K562 (cell line): ENCODE results near the gene SLC1A5. TPM values are rescaled to one million over a fixed set of nuclear protein-coding genes. Genes with fewer than 3 reads are reported as not detected.
A peak's percentile ranks its signal among the peaks of the same experiment; 100 is the strongest.

Experiments
- ATAC-seq: fragments of 200-7000 bp; cut with Tn5 transposase; 3 replicates; pipeline ENCODE4 v1.9.1; 2020; ENCODE audit warnings: moderate library complexity
- BruUV-seq: library from RNA; stranded (reverse); fragments of 400-500 nt; replicated peaks from 2 replicates; lab custom pipeline; 2021; lab: Mats Ljungman, UMichigan
- CTCF ChIA-PET: fragments of 300-600 bp; formaldehyde crosslinking; extraction: SDS; loops from one replicate; lab custom pipeline; 2021; ENCODE audit warnings: low intra/inter-chr PET ratio; lab: Yijun Ruan, JAX
- POLR2A ChIA-PET: fragments of 300-600, 350-650 bp; sonication (Branson Sonifier 250); formaldehyde crosslinking; extraction: SDS; loops from one replicate; lab custom pipeline; 2021; ENCODE audit warnings: antibody characterized with exemption, inconsistent platforms; lab: Yijun Ruan, JAX
- DNase-seq, 4 experiments: peaks; one replicate each; pipeline versions ENCODE4 v3.0.0 to v3.0.0-alpha.2; 2011 to 2018; ENCODE audit warnings: low spot score in 3 of 4, mixed read lengths in 3 of 4; ENCODE audit errors: extremely low read depth in 1 of 4
- FAIRE-seq: peaks from 2 replicates; lab custom pipeline; 2011; peaks lifted over from hg19 to GRCh38; lab: Jason Lieb, UNC
- H2AFZ ChIP-seq: 2 replicates; pipeline ENCODE4 v1.6.0; 2011; ENCODE audit warnings: low read depth, low read length, control low read depth, inconsistent platforms
- H3K27ac ChIP-seq: fragments of 200-600 bp; 3 replicates; pipeline ENCODE4 v1.8.0; 2011; ENCODE audit warnings: low read depth, mild to moderate bottlenecking, control low read depth, inconsistent platforms, low read length, moderate library complexity, mixed read lengths; ENCODE audit errors: extremely low read depth
- H3K27me3 ChIP-seq, 2 experiments: fragments of 300-600 bp in 1 of 2; 2 replicates in 1 of 2; 3 replicates in 1 of 2; pipeline versions ENCODE4 v1.6.0 to v1.8.0; 2011; ENCODE audit warnings: inconsistent platforms in 2 of 2, low read length in 2 of 2, mild to moderate bottlenecking in 1 of 2, mixed read lengths in 1 of 2, moderate library complexity in 1 of 2; ENCODE audit not compliant: control insufficient read depth in 2 of 2, insufficient read depth in 2 of 2
- H3K36me3 ChIP-seq: fragments of 300-600 bp; 3 replicates; pipeline ENCODE4 v1.8.0; 2011; ENCODE audit warnings: mild to moderate bottlenecking, low read length, inconsistent platforms; ENCODE audit not compliant: control insufficient read depth, insufficient read depth
- H3K4me1 ChIP-seq, 2 experiments: fragments of 200-600 bp in 1 of 2; replicated peaks in 1 of 2; 2 replicates in 1 of 2; 3 replicates in 1 of 2; pipeline versions ENCODE4 v1.5.1 to v1.8.0; 2011; ENCODE audit warnings: inconsistent platforms in 2 of 2, low read length in 2 of 2, mild to moderate bottlenecking in 1 of 2, mixed read lengths in 1 of 2, moderate library complexity in 1 of 2; ENCODE audit not compliant: control insufficient read depth in 2 of 2, insufficient read depth in 2 of 2
- H3K4me2 ChIP-seq: 2 replicates; pipeline ENCODE4 v1.6.1; 2011; ENCODE audit warnings: low read length, control low read depth, inconsistent platforms, mixed read lengths; ENCODE audit not compliant: insufficient read depth
- H3K4me3 ChIP-seq: fragments of 200-600 bp; sonication (generic), shearing (Covaris generic); 2 replicates; pipeline ENCODE4 v1.5.1; 2016; ENCODE audit warnings: control low read depth, inconsistent platforms
- H3K79me2 ChIP-seq: fragments of 200-600 bp; 3 replicates; pipeline ENCODE4 v1.8.0; 2011; ENCODE audit warnings: low read length, inconsistent platforms; ENCODE audit not compliant: control insufficient read depth, insufficient read depth
- H3K9ac ChIP-seq, 2 experiments: 2 replicates each; pipeline versions ENCODE4 v1.6.0 to v1.6.1; 2011; ENCODE audit warnings: low read depth in 2 of 2, low read length in 2 of 2, control low read depth in 1 of 2, inconsistent platforms in 1 of 2, mild to moderate bottlenecking in 1 of 2, mixed read lengths in 1 of 2; ENCODE audit not compliant: insufficient read depth in 1 of 2
- H3K9me1 ChIP-seq: one replicate; pipeline ENCODE4 v1.6.0; 2011; ENCODE audit warnings: inconsistent platforms, mild to moderate bottlenecking, low read length, moderate library complexity; ENCODE audit not compliant: control insufficient read depth, insufficient read depth
- H3K9me3 ChIP-seq: replicated peaks from 2 replicates; pipeline ENCODE4 v1.5.1; 2011; ENCODE audit warnings: low read depth, low read length, inconsistent platforms; ENCODE audit not compliant: control insufficient read depth, insufficient read depth
- H4K20me1 ChIP-seq: replicated peaks from 2 replicates; pipeline ENCODE4 v1.6.1; 2011; ENCODE audit warnings: low read length, inconsistent platforms, mixed read lengths; ENCODE audit not compliant: control insufficient read depth, insufficient read depth
- MAZ ChIP-seq, 2 experiments: fragments of 450-650 bp in 1 of 2; sonication (generic) in 1 of 2; formaldehyde crosslinking; IDR thresholded peaks in 1 of 2; conservative IDR thresholded peaks in 1 of 2; 2 replicates each; pipeline versions ENCODE4 v1.4.0 to v1.5.0; 2020; ENCODE audit warnings: mild to moderate bottlenecking in 1 of 2, missing genetic modification reagents in 1 of 2
- SNRNP70 ChIP-seq: fragments of 200-400 bp; formaldehyde crosslinking; optimal IDR thresholded peaks from 2 replicates; pipeline ENCODE3; 2017; ENCODE audit warnings: low read depth, low read length
- TCF3 ChIP-seq: sonication (generic); formaldehyde crosslinking; IDR thresholded peaks from 2 replicates; pipeline ENCODE4 v1.4.0; 2020; ENCODE audit warnings: mild to moderate bottlenecking, missing genetic modification reagents
- TSC22D4 ChIP-seq: fragments of 450-650 bp; IDR thresholded peaks from 2 replicates; pipeline ENCODE4 v1.6.1; 2016; ENCODE audit warnings: missing genetic modification characterization, missing biosample characterization, control low read depth
- ZC3H8 ChIP-seq: fragments of 450-650 bp; IDR thresholded peaks from 2 replicates; pipeline ENCODE4 v1.6.1; 2017
- ZNF431 ChIP-seq: sonication (generic); formaldehyde crosslinking; IDR thresholded peaks from 2 replicates; pipeline ENCODE4 v1.8.0; 2022; ENCODE audit warnings: mild to moderate bottlenecking, missing genetic modification reagents
- ZNF75A ChIP-seq: fragments of 450-650 bp; formaldehyde crosslinking; IDR thresholded peaks from 2 replicates; pipeline ENCODE4 v1.4.0; 2020; ENCODE audit warnings: mild to moderate bottlenecking
- WGBS: fragments of 100-300 bp; shearing (Covaris generic); methylation state at CpG from one replicate; pipeline ENCODE4 v1.1.6; 2016; ENCODE audit warnings: low coverage, mixed read lengths; ENCODE audit not compliant: insufficient coverage; ENCODE audit errors: missing lambda C conversion rate; 5-methylcytosine and 5-hydroxymethylcytosine counted together
- in situ Hi-C: fragments of 300-500 bp; cut with MboI; formaldehyde crosslinking; loops from 4 replicates; pipeline ENCODE4 v1.15.0; 2018; ENCODE audit warnings: inconsistent platforms, mixed read lengths
- intact Hi-C: fragments of 100-400 bp; cut with micrococcal nuclease; formaldehyde crosslinking; loops from 2 replicates; pipeline ENCODE4 v1.14.2; 2022
- polyA plus RNA-seq, 8 experiments: library from polyadenylated mRNA; depleted of rRNA in 4 of 8; stranded (reverse) in 5 of 8; unstranded in 3 of 8; fragments of >200 nt; fragmentation: Nextera tagmentation in 2 of 8; fragmentation: Illumina TruSeq in 1 of 8; extraction: Ambion mirVana in 2 of 8; extraction: Trizol in 1 of 8; gene quantifications; 2 replicates each; pipeline versions ENCODE4 v1.2.1 to v1.2.3, GENCODE V29; 2011 to 2014; ENCODE audit warnings: inconsistent platforms in 1 of 8, missing spikeins in 1 of 8
- total RNA-seq, 7 experiments: library from RNA; depleted of rRNA in 6 of 7; stranded (reverse); fragments of >200 nt in 6 of 7; fragmentation: Illumina TruSeq in 2 of 7; extraction: Trizol in 2 of 7; gene quantifications; 2 replicates each; pipeline versions ENCODE4 v1.2.1 to v1.2.3, GENCODE V29; 2011 to 2021; ENCODE audit warnings: low replicate concordance in 1 of 7
- TF ChIP-seq, protein P1 (sequence below): sonication (generic); formaldehyde crosslinking; IDR thresholded peaks from 2 replicates; pipeline ENCODE4 v1.8.0; 2022; ENCODE audit warnings: missing genetic modification reagents, mild to moderate bottlenecking, moderate library complexity, borderline replicate concordance
- TF ChIP-seq, protein P2 (sequence below): fragments of 250-450 bp; sonication (Bioruptor Pico); IDR thresholded peaks from 2 replicates; pipeline ENCODE4 v1.4.0; 2020
- TF ChIP-seq, protein P3 (sequence below): sonication (generic); formaldehyde crosslinking; IDR thresholded peaks from 2 replicates; pipeline ENCODE4 v1.9.0; 2022; ENCODE audit warnings: mild to moderate bottlenecking, missing genetic modification reagents
- TF ChIP-seq, protein P4 (sequence below), 2 experiments: fragments of 450-650 bp in 1 of 2; sonication (generic) in 1 of 2; formaldehyde crosslinking in 1 of 2; IDR thresholded peaks in 1 of 2; conservative IDR thresholded peaks in 1 of 2; 2 replicates each; pipeline versions ENCODE4 v1.6.1 to v1.8.1; 2016 to 2023; ENCODE audit warnings: mild to moderate bottlenecking in 2 of 2, moderate library complexity in 2 of 2, inconsistent platforms in 1 of 2, missing genetic modification reagents in 1 of 2
- TF ChIP-seq, protein P5 (sequence below), 3 experiments: fragments of 200-800 bp in 1 of 3; sonication (Bioruptor generic) in 1 of 3; sonication (generic) in 1 of 3; formaldehyde crosslinking in 1 of 3; IDR thresholded peaks; 2 replicates each; pipeline versions ENCODE4 v1.6.1 to v1.8.0; 2016 to 2022; ENCODE audit warnings: mild to moderate bottlenecking in 2 of 3, missing compliant biosample characterization in 2 of 3, missing genetic modification characterization in 2 of 3, missing genetic modification reagents in 1 of 3

The SLC1A5 gene
- total and polyA plus RNA-seq, 9 of the 15 experiments (the other 6 are each of a cell fraction or from before 2014, with no cell fraction given), result 31.2 to 417 (median 134) TPM

DNA sequence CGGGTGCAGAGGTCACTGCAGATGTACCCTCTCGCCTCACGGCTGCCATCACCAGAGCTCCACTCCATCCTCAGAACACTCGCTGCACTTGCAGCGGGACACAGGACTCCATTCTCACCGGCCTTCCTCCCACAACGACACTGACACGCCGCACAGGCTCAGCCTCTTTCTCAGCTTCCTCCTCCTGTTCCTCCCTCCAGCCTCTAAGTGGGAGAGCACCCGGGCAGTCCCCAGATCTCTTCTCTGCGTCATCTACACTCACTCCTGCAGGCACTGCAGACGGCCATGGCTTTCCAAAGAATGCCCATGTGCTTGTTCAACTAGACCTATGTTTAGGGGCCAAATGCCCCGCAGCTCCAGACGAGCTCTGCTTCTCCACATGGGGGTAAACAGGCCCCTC lies 56.8 kb downstream of the SLC1A5 start:
- Histone ChIP-seq H3K9me3 (no peaks in the 10 kb centered on the region), H2AFZ (no peak overlapping the region), H4K20me1 (peaks cover 39% of the 10 kb centered on the region), H3K79me2 (peaks cover 68% of the 10 kb centered on the region), H3K27ac (peak overlapping the region; percentile 75; the same call in 2 of the 3 replicates), H3K4me2 (peak overlapping the region; percentile 68), H3K9ac (peak overlapping the region; percentile 16 to 67; a peak in 2 of 4 replicates), H3K36me3 (peaks cover 91% of the 10 kb centered on the region), H3K27me3 (no peaks in the 10 kb centered on the region), H3K9me1 (peaks cover 8% of the 10 kb centered on the region), H3K4me1 (peaks cover 32 to 72% of the 10 kb centered on the region in 2 experiments), H3K4me3 (no peak overlapping the region)
- POLR2A ChIA-PET, result interaction anchor here (0.6 to 2.0 kb wide), 6 partner anchors 8 to 98 kb away, joined by 3 to 12 read pairs (median 4); no protein-coding TSS in a partner anchor
- ATAC-seq, result peak; percentile 9; the same call in 2 of the 3 replicates
- DNase-seq, result peak in 1 of 4 experiments; percentile 23
- no TSS peak for BruUV-seq
- WGBS, result 48% methylated on average over 14 of the region's 14 CpGs
- CTCF ChIA-PET, result no interaction called here
- intact Hi-C loops, result no loop called here
- in situ Hi-C loops, result no loop called here
- no peak for FAIRE-seq
- no peak for TF ChIP-seq TSC22D4
- TF ChIP-seq, protein P1, sequence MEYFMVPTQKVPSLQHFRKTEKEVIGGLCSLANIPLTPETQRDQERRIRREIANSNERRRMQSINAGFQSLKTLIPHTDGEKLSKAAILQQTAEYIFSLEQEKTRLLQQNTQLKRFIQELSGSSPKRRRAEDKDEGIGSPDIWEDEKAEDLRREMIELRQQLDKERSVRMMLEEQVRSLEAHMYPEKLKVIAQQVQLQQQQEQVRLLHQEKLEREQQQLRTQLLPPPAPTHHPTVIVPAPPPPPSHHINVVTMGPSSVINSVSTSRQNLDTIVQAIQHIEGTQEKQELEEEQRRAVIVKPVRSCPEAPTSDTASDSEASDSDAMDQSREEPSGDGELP, result no peak; the same call in 1 of the 2 replicates
- TF ChIP-seq, protein P2, sequence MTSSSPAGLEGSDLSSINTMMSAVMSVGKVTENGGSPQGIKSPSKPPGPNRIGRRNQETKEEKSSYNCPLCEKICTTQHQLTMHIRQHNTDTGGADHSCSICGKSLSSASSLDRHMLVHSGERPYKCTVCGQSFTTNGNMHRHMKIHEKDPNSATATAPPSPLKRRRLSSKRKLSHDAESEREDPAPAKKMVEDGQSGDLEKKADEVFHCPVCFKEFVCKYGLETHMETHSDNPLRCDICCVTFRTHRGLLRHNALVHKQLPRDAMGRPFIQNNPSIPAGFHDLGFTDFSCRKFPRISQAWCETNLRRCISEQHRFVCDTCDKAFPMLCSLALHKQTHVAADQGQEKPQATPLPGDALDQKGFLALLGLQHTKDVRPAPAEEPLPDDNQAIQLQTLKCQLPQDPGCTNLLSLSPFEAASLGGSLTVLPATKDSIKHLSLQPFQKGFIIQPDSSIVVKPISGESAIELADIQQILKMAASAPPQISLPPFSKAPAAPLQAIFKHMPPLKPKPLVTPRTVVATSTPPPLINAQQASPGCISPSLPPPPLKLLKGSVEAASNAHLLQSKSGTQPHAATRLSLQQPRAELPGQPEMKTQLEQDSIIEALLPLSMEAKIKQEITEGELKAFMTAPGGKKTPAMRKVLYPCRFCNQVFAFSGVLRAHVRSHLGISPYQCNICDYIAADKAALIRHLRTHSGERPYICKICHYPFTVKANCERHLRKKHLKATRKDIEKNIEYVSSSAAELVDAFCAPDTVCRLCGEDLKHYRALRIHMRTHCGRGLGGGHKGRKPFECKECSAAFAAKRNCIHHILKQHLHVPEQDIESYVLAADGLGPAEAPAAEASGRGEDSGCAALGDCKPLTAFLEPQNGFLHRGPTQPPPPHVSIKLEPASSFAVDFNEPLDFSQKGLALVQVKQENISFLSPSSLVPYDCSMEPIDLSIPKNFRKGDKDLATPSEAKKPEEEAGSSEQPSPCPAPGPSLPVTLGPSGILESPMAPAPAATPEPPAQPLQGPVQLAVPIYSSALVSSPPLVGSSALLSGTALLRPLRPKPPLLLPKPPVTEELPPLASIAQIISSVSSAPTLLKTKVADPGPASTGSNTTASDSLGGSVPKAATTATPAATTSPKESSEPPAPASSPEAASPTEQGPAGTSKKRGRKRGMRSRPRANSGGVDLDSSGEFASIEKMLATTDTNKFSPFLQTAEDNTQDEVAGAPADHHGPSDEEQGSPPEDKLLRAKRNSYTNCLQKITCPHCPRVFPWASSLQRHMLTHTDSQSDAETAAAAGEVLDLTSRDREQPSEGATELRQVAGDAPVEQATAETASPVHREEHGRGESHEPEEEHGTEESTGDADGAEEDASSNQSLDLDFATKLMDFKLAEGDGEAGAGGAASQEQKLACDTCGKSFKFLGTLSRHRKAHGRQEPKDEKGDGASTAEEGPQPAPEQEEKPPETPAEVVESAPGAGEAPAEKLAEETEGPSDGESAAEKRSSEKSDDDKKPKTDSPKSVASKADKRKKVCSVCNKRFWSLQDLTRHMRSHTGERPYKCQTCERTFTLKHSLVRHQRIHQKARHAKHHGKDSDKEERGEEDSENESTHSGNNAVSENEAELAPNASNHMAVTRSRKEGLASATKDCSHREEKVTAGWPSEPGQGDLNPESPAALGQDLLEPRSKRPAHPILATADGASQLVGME (CRISPR knock-in tag), result no peak
- TF ChIP-seq, protein P3, sequence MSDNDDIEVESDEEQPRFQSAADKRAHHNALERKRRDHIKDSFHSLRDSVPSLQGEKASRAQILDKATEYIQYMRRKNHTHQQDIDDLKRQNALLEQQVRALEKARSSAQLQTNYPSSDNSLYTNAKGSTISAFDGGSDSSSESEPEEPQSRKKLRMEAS (CRISPR knock-in tag), result 0 out of 2 replicates have a peak, but pooled peaks have one; percentile 6
- TF ChIP-seq ZNF75A (CRISPR knock-in tag), result no peak
- TF ChIP-seq SNRNP70, result peak; percentile 36
- TF ChIP-seq ZC3H8, result no peak
- TF ChIP-seq, protein P4, sequence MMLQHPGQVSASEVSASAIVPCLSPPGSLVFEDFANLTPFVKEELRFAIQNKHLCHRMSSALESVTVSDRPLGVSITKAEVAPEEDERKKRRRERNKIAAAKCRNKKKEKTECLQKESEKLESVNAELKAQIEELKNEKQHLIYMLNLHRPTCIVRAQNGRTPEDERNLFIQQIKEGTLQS (IDR thresholded peaks at IDR 0.05), result no peak
- TF ChIP-seq, protein P4 (CRISPR knock-in tag; conservative IDR thresholded peaks at IDR 0.05), result no peak
- no peak for TF ChIP-seq MAZ (CRISPR knock-in tag; conservative IDR thresholded peaks at IDR 0.05 in 1 of 2, IDR thresholded peaks at IDR 0.05 in 1 of 2)
- TF ChIP-seq ZNF431 (CRISPR knock-in tag), result no peak
- TF ChIP-seq TCF3 (CRISPR knock-in tag), result no peak
- TF ChIP-seq, protein P5, sequence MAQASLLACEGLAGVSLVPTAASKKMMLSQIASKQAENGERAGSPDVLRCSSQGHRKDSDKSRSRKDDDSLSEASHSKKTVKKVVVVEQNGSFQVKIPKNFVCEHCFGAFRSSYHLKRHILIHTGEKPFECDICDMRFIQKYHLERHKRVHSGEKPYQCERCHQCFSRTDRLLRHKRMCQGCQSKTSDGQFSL (CRISPR knock-in tag; IDR thresholded peaks at IDR 0.05), result 0 out of 2 replicates have a peak, but pooled peaks have one; percentile 34
- TF ChIP-seq, protein P5 (tag; IDR thresholded peaks at IDR 0.05), result no peak
